Activated CD4-positive, alpha-beta T cell treated with anti-CD3 and anti-CD28 coated beads for 36 hours (primary cell): ENCODE measurements around the gene MAP3K14. TPM values are rescaled to one million over a fixed set of nuclear protein-coding genes. Genes with fewer than 3 reads are reported as not detected.
"Not testable (repeated sequence)": the region's sequence is repeated elsewhere in the genome, so short reads cannot be mapped to it uniquely, and the experiment has no call there.

Source experiments
- ATAC-seq: fragments of 200-7000 bp; cut with Tn5 transposase; one replicate; pipeline ENCODE4 v1.10.0; 2021; ENCODE audit warnings: mild to moderate bottlenecking, moderate library complexity
- CTCF ChIA-PET: fragments of 350-600 bp; sonication (Branson Sonifier 250); formaldehyde crosslinking; loops from one replicate; lab custom pipeline; 2021; ENCODE audit warnings: antibody characterized with exemption; lab: Charles Lee
- POLR2A ChIA-PET: fragments of 350-600 bp; sonication (Branson Sonifier 250); formaldehyde crosslinking; loops from one replicate; lab custom pipeline; 2021; ENCODE audit warnings: antibody characterized with exemption, inconsistent platforms; lab: Charles Lee
- DNase-seq: peaks from one replicate; pipeline ENCODE4 v3.0.0-alpha.2; 2020
- H3K27ac Mint-ChIP-seq: one replicate; pipeline ENCODE4 v1.8.0; 2021; ENCODE audit warnings: mixed read lengths
- H3K27me3 Mint-ChIP-seq: one replicate; pipeline ENCODE4 v1.8.0; 2021; ENCODE audit warnings: mixed read lengths
- H3K36me3 Mint-ChIP-seq: one replicate; pipeline ENCODE4 v1.8.0; 2021; ENCODE audit warnings: low read depth, mixed read lengths
- H3K4me1 Mint-ChIP-seq: one replicate; pipeline ENCODE4 v1.8.0; 2021; ENCODE audit warnings: mixed read lengths
- H3K4me3 Mint-ChIP-seq: one replicate; pipeline ENCODE4 v1.8.0; 2021; ENCODE audit warnings: mild to moderate bottlenecking, moderate library complexity, mixed read lengths
- H3K9me3 Mint-ChIP-seq: one replicate; pipeline ENCODE4 v1.8.0; 2021; ENCODE audit warnings: low read depth, mixed read lengths
- intact Hi-C, 2 experiments: fragments of 100-400 bp; cut with DNase I in 1 of 2; cut with micrococcal nuclease in 1 of 2; formaldehyde crosslinking; loops; one replicate each; pipeline versions ENCODE4 v1.14.2 to v1.15.1; 2022 to 2024; cut with DNase I, micrococcal nuclease
- total RNA-seq, 2 experiments: library from RNA; stranded (reverse); gene quantifications; one replicate each; pipeline ENCODE4 v1.2.3, GENCODE V29; 2021

Gene MAP3K14
- total RNA-seq, 2 experiments from 2014 or later, result 50.3 to 52.5 TPM

GRCh38 chr17:45308840-45309239 lies 8.0 kb downstream of the MAP3K14 start:
- Mint-ChIP-seq H3K4me3 (peak overlapping the region; percentile 42), H3K27me3 (no peaks in the 10 kb centered on the region), H3K36me3 (peaks cover 81% of the 10 kb centered on the region), H3K9me3 (peaks cover 2% of the 10 kb centered on the region), H3K4me1 (peaks cover 88% of the 10 kb centered on the region), H3K27ac (peak overlapping the region; percentile 97)
- DNase-seq (no peak), ATAC-seq (no peak)
- ChIA-PET CTCF (interaction anchor here (1.7 to 4.7 kb wide), 2 partner anchors 8 to 32 kb away, joined by 6 to 24 read pairs; partner anchors contain the start of gene MAP3K14), POLR2A (interaction anchor here (0.6 to 1.0 kb wide), 3 partner anchors 8 to 86 kb away, joined by 3 to 6 read pairs (median 5); partner anchors contain the start of gene MAP3K14)
- intact Hi-C loops, result no loop called here

DNA sequence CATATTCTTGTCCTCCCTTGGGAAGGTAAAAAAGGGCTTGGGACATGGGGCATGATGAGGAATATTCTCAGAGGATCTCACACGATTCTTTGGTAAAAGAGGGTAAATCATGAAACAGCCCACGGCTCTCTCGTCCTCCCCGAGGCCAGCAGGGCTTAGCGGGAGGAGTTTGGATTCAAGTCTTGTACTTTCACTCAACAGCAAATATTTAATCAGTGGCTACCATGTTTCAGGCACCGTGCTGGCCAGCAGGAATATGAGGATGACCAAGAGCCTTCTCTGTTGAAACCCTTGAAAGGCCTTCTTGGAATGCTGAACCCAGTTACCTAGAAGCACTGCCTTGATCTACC lies 8.8 kb downstream of the MAP3K14 start:
- intact Hi-C loops, result no loop called here
- CTCF ChIA-PET, result interaction anchor here (0.7 to 4.7 kb wide), 5 partner anchors 9 to 88 kb away, joined by 3 to 24 read pairs (median 4); partner anchors contain the start of gene MAP3K14
- Mint-ChIP-seq H3K27ac (peak overlapping the region; percentile 97), H3K9me3 (peaks cover 2% of the 10 kb centered on the region), H3K4me3 (peak overlapping the region; percentile 44), H3K36me3 (peaks cover 76% of the 10 kb centered on the region), H3K27me3 (no peaks in the 10 kb centered on the region), H3K4me1 (peaks cover 89% of the 10 kb centered on the region)
- ATAC-seq (no peak), DNase-seq (no peak)
- POLR2A ChIA-PET, result interaction anchor here (0.7 to 1.4 kb wide), 4 partner anchors 9 to 159 kb away, joined by 3 to 10 read pairs (median 6); partner anchors contain the start of genes HEXIM1 and MAP3K14

GRCh38 chr17:45307290-45308015 lies 9.4 kb downstream of the MAP3K14 start:
- H3K36me3 Mint-ChIP-seq, result peaks cover 76% of the 10 kb centered on the region
- ChIA-PET CTCF (interaction anchor here (0.7 to 4.7 kb wide), 6 partner anchors 10 to 88 kb away, joined by 3 to 24 read pairs (median 4); partner anchors contain the start of gene MAP3K14), POLR2A (interaction anchor here (0.7 to 2.0 kb wide), 9 partner anchors 8 to 158 kb away, joined by 3 to 10 read pairs (median 5); partner anchors contain the start of genes HEXIM1 and MAP3K14)

DNA sequence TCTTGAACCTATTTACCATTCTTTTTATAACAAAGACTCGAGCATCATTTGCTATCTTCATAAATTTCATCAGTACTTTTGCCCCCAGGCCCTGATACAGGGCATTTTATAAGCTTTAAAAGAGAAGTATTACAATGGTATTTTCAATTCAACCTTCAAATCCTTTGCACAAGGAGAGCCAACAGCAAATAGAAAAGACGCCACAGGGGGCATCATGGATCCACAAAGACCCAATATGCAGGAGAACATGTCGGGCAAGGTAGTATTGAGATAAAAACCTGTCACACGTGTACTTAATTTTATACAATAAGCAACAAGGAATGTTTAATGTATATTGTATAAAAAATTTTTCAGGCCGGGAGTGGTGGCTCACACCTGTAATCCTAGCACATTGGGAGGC lies 10.2 kb downstream of the MAP3K14 start:
- CTCF ChIA-PET, result interaction anchor here (0.6 to 4.7 kb wide), 8 partner anchors 11 to 122 kb away, joined by 3 to 24 read pairs (median 4); partner anchors contain the start of gene MAP3K14
- Mint-ChIP-seq H3K36me3 (peaks cover 74% of the 10 kb centered on the region), H3K27me3 (no peaks in the 10 kb centered on the region), H3K9me3 (peaks cover 2% of the 10 kb centered on the region), H3K4me3 (peak overlapping the region; percentile 34), H3K27ac (peak overlapping the region; percentile 87), H3K4me1 (peaks cover 87% of the 10 kb centered on the region)
- DNase-seq, result no peak
- POLR2A ChIA-PET, result interaction anchor here (0.9 to 2.0 kb wide), 6 partner anchors 9 to 158 kb away, joined by 4 to 10 read pairs (median 6); partner anchors contain the start of gene HEXIM1
- intact Hi-C loops, result loop anchor here (1.0 kb wide), 4 partner anchors 11 to 80 kb away; partner anchors contain the start of gene MAP3K14 (in 2 of the 2)
- ATAC-seq, result no peak

More at GRCh38 chr17:45307290-45308015, 9.4 kb downstream of the MAP3K14 start:
- Mint-ChIP-seq H3K27ac (peak overlapping the region; percentile 97), H3K27me3 (no peaks in the 10 kb centered on the region), H3K9me3 (peaks cover 2% of the 10 kb centered on the region), H3K4me1 (peaks cover 89% of the 10 kb centered on the region), H3K4me3 (peak overlapping the region; percentile 44)
- peak; percentile 56 for ATAC-seq
- intact Hi-C loops, result loop anchor here (1.0 kb wide), 4 partner anchors 10 to 81 kb away; partner anchors contain the start of gene MAP3K14 (in 2 of the 2)
- DNase-seq, result peak; percentile 78

DNA sequence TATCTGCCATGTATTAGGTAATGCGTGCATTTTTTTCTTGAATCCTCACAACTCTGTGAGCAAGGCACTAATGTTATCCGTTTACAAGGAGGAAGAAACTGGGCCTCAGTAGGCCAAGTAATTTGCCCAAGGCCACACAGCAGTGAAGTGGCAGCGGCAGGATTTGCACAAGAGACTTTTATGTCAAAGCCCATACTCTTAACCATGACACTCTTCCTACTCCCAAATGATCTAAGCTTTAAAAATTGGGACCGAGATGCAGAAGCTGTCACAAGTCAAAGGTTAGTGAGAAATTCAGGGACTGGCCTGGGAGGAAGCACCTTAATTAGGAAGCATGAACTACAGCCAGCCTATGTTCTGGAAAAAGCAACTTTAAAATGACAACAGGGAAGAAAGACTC lies 10.7 kb downstream of the MAP3K14 start:
- intact Hi-C loops, result no loop called here

GRCh38 chr17:45305530-45306087 lies 11.2 kb downstream of the MAP3K14 start:
- no peak overlapping the region for H3K4me3 Mint-ChIP-seq
- peaks cover 84% of the 10 kb centered on the region for H3K4me1 Mint-ChIP-seq
- intact Hi-C loops, result no loop called here
- H3K27me3 Mint-ChIP-seq, result no peaks in the 10 kb centered on the region
- peaks cover 2% of the 10 kb centered on the region for H3K9me3 Mint-ChIP-seq
- CTCF ChIA-PET, result interaction anchor here (0.6 to 4.7 kb wide), 10 partner anchors 10 to 123 kb away, joined by 3 to 24 read pairs (median 4); partner anchors contain the start of gene MAP3K14
- POLR2A ChIA-PET, result interaction anchor here (0.5 to 2.0 kb wide), 4 partner anchors 10 to 104 kb away, joined by 3 to 5 read pairs (median 4); partner anchors contain the start of gene MAP3K14
- H3K27ac Mint-ChIP-seq, result peak overlapping the region; percentile 87
- peak; percentile 17 for ATAC-seq
- H3K36me3 Mint-ChIP-seq, result peaks cover 67% of the 10 kb centered on the region
- no peak for DNase-seq

More for the DNA sequence above, 10.7 kb downstream of the MAP3K14 start:
- no peak for DNase-seq
- Mint-ChIP-seq H3K4me3 (peak overlapping the region; percentile 34), H3K9me3 (peaks cover 2% of the 10 kb centered on the region), H3K4me1 (peaks cover 85% of the 10 kb centered on the region), H3K27ac (peak overlapping the region; percentile 87), H3K27me3 (no peaks in the 10 kb centered on the region), H3K36me3 (peaks cover 69% of the 10 kb centered on the region)
- ATAC-seq, result no peak
- POLR2A ChIA-PET, result interaction anchor here (0.5 to 2.0 kb wide), 3 partner anchors 9 to 104 kb away, joined by 3 to 5 read pairs (median 5); no protein-coding TSS in a partner anchor
- CTCF ChIA-PET, result interaction anchor here (0.6 to 4.7 kb wide), 10 partner anchors 11 to 122 kb away, joined by 3 to 24 read pairs (median 4); partner anchors contain the start of gene MAP3K14

DNA sequence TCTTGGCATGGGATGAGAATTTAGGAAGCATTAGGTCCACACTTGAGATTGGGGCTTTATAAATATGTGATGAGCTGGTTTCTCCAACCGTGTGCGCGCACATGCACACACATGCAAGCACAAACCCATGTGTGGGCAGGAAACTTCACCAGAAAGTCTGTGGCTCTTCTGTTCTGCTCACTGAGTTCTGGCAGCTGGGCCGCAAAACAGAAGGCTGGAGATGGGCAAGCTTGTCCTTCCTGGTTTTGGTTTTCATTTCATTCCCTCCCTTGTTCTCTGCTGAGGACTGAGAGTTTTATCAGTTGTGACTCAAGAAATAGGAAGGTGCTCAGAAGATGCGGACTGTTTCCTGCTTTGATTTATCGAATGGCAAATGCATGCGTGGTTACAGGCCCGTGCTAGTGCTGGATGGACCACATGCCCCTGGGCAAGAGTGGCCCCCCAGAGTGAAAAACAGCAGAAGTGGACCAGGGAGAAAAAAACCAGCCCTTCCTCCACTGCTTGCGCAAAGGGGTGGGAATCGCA lies 14.1 kb downstream of the MAP3K14 start:
- DNase-seq (peak; percentile 60), ATAC-seq (peak; percentile 37)
- POLR2A ChIA-PET, result interaction anchor here (0.6 to 1.1 kb wide), 3 partner anchors 10 to 151 kb away, joined by 3 to 5 read pairs (median 4); no protein-coding TSS in a partner anchor
- Mint-ChIP-seq H3K27me3 (no peaks in the 10 kb centered on the region), H3K36me3 (peaks cover 62% of the 10 kb centered on the region), H3K9me3 (no peaks in the 10 kb centered on the region), H3K27ac (peak overlapping the region; percentile 90), H3K4me1 (peaks cover 87% of the 10 kb centered on the region), H3K4me3 (peak overlapping the region; percentile 45)
- intact Hi-C loops, result no loop called here
- CTCF ChIA-PET, result interaction anchor here (0.9 to 1.7 kb wide), 8 partner anchors 8 to 83 kb away, joined by 3 to 11 read pairs (median 4); partner anchors contain the start of gene MAP3K14

DNA sequence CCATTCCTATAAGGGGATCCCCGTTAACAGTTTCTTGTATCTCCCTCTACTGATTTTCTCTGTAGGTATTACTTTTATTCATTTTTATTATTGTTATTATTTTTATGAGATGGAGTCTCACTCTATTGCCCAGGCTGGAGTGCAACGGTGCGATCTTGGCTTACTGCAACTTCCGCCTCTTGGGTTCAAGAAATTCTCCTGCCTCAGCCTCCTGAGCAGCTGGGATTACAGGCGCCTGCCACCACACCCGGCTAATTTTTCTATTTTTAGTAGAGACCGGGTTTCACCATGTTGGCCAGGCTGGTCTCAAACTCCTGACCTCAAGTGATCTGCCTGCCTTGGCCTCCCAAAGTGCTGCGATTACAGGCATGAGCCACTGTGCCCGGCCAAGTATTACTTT lies 14.6 kb downstream of the MAP3K14 start:
- ChIA-PET POLR2A (interaction anchor here (0.8 kb wide), 1 partner anchor 10 kb away, joined by 5 read pairs; no protein-coding TSS in a partner anchor), CTCF (interaction anchor here (0.9 to 1.7 kb wide), 8 partner anchors 8 to 83 kb away, joined by 3 to 11 read pairs (median 4); partner anchors contain the start of gene MAP3K14)
- intact Hi-C loops, H3K4me3 Mint-ChIP-seq, H3K27me3 Mint-ChIP-seq, DNase-seq, H3K9me3 Mint-ChIP-seq, ATAC-seq: not testable (repeated sequence)
- peaks cover 86% of the 10 kb centered on the region for H3K4me1 Mint-ChIP-seq
- peak overlapping the region; percentile 90 for H3K27ac Mint-ChIP-seq
- H3K36me3 Mint-ChIP-seq, result peaks cover 60% of the 10 kb centered on the region

GRCh38 chr17:45301674-45302073 lies 15.1 kb downstream of the MAP3K14 start:
- CTCF ChIA-PET, result interaction anchor here (1.0 to 1.7 kb wide), 4 partner anchors 13 to 24 kb away, joined by 3 to 7 read pairs (median 4); no protein-coding TSS in a partner anchor
- ATAC-seq (no peak), DNase-seq (no peak)
- no peaks in the 10 kb centered on the region for H3K9me3 Mint-ChIP-seq
- H3K27me3 Mint-ChIP-seq, result no peaks in the 10 kb centered on the region
- POLR2A ChIA-PET, result interaction anchor here (0.6 kb wide), 1 partner anchor 30 kb away, joined by 4 read pairs; no protein-coding TSS in a partner anchor
- no peak overlapping the region for H3K4me3 Mint-ChIP-seq
- intact Hi-C loops, result no loop called here
- peaks cover 62% of the 10 kb centered on the region for H3K36me3 Mint-ChIP-seq
- peak overlapping the region; percentile 69 for H3K27ac Mint-ChIP-seq
- peaks cover 88% of the 10 kb centered on the region for H3K4me1 Mint-ChIP-seq

DNA sequence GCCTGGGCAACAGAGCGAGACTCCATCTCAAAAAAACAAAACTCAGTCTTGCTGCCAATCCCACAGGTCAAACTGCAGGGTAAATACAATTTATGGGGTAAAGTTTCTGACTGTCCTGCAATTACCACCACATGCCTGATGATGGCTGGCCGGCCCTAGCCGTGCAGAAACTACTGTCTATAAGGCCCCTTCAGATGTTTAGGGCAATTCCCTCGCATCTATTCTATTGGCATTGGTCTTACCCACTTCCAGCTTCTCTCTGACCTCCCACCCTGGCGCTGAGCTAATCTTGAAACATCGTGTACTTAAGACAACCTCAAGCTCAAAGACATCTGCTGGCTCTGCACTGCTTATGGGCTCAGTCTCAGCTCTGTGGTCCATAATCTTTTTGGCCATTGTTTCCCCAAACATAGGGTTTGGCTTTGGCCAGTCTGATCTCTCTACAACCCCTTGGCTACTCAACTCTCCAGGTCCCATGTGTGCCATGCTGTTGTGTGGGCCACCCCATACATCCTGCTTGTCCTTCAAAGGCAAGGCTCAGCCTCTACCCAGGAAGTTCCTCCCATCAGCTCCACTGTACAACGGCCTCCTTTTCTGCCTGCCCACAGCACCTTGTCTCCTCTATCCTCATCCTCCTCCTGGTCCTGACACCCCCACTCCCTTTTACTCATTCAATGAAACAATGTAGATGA lies 16.6 kb downstream of the MAP3K14 start:
- Mint-ChIP-seq H3K4me1 (peaks cover 88% of the 10 kb centered on the region), H3K4me3 (no peak overlapping the region), H3K27ac (peak overlapping the region; percentile 73), H3K36me3 (peaks cover 62% of the 10 kb centered on the region), H3K9me3 (no peaks in the 10 kb centered on the region), H3K27me3 (no peaks in the 10 kb centered on the region)
- POLR2A ChIA-PET, result interaction anchor here (0.8 kb wide), 1 partner anchor 12 kb away, joined by 3 read pairs; no protein-coding TSS in a partner anchor
- DNase-seq (no peak), ATAC-seq (no peak)
- CTCF ChIA-PET, result interaction anchor here (0.8 to 2.2 kb wide), 3 partner anchors 13 to 80 kb away, joined by 3 to 8 read pairs (median 3); no protein-coding TSS in a partner anchor
- intact Hi-C loops, result no loop called here
